ENCODE results near the gene SLC18A3. TPM values are rescaled to one million over a fixed set of nuclear protein-coding genes. Genes with fewer than 3 reads are reported as not detected.

Gene SLC18A3
- total RNA-seq, 2 donors from 2014 or later = not detected

DNA sequence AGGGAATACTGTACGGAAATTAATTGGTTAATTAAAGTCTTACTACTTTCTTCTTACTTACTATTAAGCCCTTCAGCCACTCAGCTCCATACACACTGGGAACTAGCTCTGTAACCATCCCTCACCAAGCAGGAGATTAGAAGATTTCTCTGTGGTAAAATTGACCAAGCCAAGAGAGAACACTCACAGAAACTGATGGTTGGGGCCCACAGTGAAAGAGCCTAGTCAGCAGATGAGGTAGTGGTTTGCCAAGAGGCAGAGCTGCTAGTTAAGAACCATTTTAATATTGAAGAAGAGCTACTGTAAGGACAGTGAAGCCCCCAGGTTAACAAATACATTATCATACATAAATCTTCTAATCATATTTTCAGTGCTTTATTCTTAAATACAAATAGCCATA is 47.5 kb downstream of the SLC18A3 start:
- Mint-ChIP-seq H3K4me1 (peaks cover 7% of the 10 kb centered on the region), H3K9me3 (peaks cover 16% of the 10 kb centered on the region), H3K4me3 (no peak overlapping the region), H3K36me3 (ENCODE audit: low read depth) (no peaks in the 10 kb centered on the region), H3K27me3 (ENCODE audit: insufficient read depth) (peaks cover 44% of the 10 kb centered on the region), H3K27ac (no peak overlapping the region)
- Histone ChIP-seq H3K9me3 (ENCODE audit: control insufficient read depth, low read length) (no peaks in the 10 kb centered on the region), H3K27me3 (ENCODE audit: control insufficient read depth, insufficient read depth, low read length, poor library complexity, severe bottlenecking) (no peaks in the 10 kb centered on the region), H3K4me1 (ENCODE audit: control insufficient read depth, insufficient read depth, low read length) (no peaks in the 10 kb centered on the region), H3K9ac (ENCODE audit: extremely low read depth, low read length, poor library complexity, severe bottlenecking) (no peak overlapping the region), H3K36me3 (ENCODE audit: control insufficient read depth, insufficient read depth, low read length) (no peaks in the 10 kb centered on the region), H3K4me3 (ENCODE audit: low read length) (no peak overlapping the region), H3K27ac (ENCODE audit: low read depth, low read length) (no peak overlapping the region)
- 86% methylated on average over 1 of the region's 1 CpG; no CpG with 5 or more reads in 1 of the 2 experiments for WGBS, 2 experiments (ENCODE audit: insufficient coverage in 1 of 2, insufficient read length in 1 of 2)
- TF ChIP-seq, protein P1, sequence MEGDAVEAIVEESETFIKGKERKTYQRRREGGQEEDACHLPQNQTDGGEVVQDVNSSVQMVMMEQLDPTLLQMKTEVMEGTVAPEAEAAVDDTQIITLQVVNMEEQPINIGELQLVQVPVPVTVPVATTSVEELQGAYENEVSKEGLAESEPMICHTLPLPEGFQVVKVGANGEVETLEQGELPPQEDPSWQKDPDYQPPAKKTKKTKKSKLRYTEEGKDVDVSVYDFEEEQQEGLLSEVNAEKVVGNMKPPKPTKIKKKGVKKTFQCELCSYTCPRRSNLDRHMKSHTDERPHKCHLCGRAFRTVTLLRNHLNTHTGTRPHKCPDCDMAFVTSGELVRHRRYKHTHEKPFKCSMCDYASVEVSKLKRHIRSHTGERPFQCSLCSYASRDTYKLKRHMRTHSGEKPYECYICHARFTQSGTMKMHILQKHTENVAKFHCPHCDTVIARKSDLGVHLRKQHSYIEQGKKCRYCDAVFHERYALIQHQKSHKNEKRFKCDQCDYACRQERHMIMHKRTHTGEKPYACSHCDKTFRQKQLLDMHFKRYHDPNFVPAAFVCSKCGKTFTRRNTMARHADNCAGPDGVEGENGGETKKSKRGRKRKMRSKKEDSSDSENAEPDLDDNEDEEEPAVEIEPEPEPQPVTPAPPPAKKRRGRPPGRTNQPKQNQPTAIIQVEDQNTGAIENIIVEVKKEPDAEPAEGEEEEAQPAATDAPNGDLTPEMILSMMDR (conservative IDR thresholded peaks at IDR 0.05) = no peak
- no peak for DNase-seq

DNA sequence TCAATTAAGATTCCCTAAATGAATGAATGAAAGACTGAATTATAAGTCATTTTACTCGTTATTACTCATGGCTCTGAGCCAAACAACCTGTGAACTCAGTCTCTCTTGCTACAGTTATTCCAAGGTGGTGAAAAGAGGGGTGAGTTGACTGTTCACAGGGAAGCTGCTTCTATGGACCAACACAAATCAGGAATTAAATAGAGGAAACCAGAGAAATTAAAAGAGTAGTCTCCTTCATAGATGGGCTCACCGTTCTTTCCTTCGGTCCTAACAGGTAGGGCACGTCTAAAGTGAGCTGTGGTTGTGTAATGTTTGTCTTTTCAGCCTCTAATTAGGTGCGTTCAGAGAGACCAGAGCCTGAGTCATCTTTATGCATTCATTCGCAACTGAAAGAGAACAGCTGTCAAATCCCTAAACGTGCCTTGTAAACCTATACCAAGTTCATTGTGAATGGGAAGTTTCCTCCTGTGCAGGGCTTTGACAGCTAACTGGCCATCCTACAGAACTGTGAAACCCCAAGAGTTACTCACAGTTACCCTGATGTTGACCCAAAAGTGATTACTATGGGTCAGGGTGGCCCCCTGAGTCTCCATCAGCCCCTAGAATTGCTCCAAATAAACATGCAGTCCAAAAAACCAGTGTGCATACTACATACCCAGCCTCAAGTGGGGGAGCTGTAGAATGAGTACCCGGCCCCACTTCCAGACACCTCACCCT is 51.2 kb downstream of the SLC18A3 start:
- H3K9me3 Mint-ChIP-seq = peaks cover 16% of the 10 kb centered on the region

More for the DNA sequence above, 51.2 kb downstream of the SLC18A3 start:
- Histone ChIP-seq H3K4me1 (ENCODE audit: control insufficient read depth, insufficient read depth, low read length) (no peaks in the 10 kb centered on the region), H3K9me3 (ENCODE audit: control insufficient read depth, low read length) (no peaks in the 10 kb centered on the region), H3K27ac (ENCODE audit: low read depth, low read length) (no peak overlapping the region), H3K4me3 (ENCODE audit: low read length) (no peak overlapping the region), H3K9ac (ENCODE audit: extremely low read depth, low read length, poor library complexity, severe bottlenecking) (no peak overlapping the region), H3K27me3 (ENCODE audit: control insufficient read depth, insufficient read depth, low read length, poor library complexity, severe bottlenecking) (no peaks in the 10 kb centered on the region), H3K36me3 (ENCODE audit: control insufficient read depth, insufficient read depth, low read length) (no peaks in the 10 kb centered on the region)
- no peaks in the 10 kb centered on the region for H3K36me3 Mint-ChIP-seq (ENCODE audit: low read depth)
- WGBS, 2 experiments (ENCODE audit: insufficient coverage in 1 of 2, insufficient read length in 1 of 2) = 37 to 46% methylated on average over 5 to 8 of the region's 8 CpGs
- DNase-seq = peak; percentile 38
- TF ChIP-seq, protein P1 (conservative IDR thresholded peaks at IDR 0.05) = no peak
- H3K27me3 Mint-ChIP-seq (ENCODE audit: insufficient read depth) = peaks cover 46% of the 10 kb centered on the region
- no peak overlapping the region for H3K27ac Mint-ChIP-seq
- H3K4me3 Mint-ChIP-seq = no peak overlapping the region
- no peaks in the 10 kb centered on the region for H3K4me1 Mint-ChIP-seq

Other genes starting within 250 kb of the SLC18A3 start
- gene DRGX, start 214.2 kb upstream of the SLC18A3 start, total RNA-seq = not detected
- 10 to 100 TPM; 18.8 to 19.5 TPM for gene ERCC6, start 71.2 kb upstream of the SLC18A3 start, total RNA-seq
- not detected for gene CHAT, start 3.7 kb downstream of the SLC18A3 start, total RNA-seq
- not detected for gene C10orf53, start 69.3 kb downstream of the SLC18A3 start, total RNA-seq
- 10 to 100 TPM; 13.0 to 14.6 TPM for gene OGDHL, start 152.0 kb downstream of the SLC18A3 start, total RNA-seq

Measured in endodermal cell (in vitro differentiated cells).